Left colon (tissue), 2 donors: ENCODE data around the gene TMX3. TPM values are rescaled to one million over a fixed set of nuclear protein-coding genes. Genes with fewer than 3 reads are reported as not detected.

ENCODE experiments used
- ATAC-seq: fragments of 200-7000 bp; cut with Tn5 transposase; one replicate; pipeline ENCODE4 v1.9.1; 2020; ENCODE audit warnings: mild to moderate bottlenecking, moderate library complexity
- DNase-seq, 2 donors: peaks; one replicate each; pipeline ENCODE4 v3.0.0-alpha.2; 2020
- intact Hi-C, 2 donors: fragments of 100-400 bp; cut with DNase I in 1 of 2; cut with micrococcal nuclease in 1 of 2; formaldehyde crosslinking; loops; one replicate each; pipeline versions ENCODE4 v1.11.2 to v1.14.0; 2022; cut with DNase I, micrococcal nuclease
- total RNA-seq, 2 donors: library from RNA; stranded (reverse); fragmentation: NEBNext Ultra II Directional; extraction: Animal tissue kit (Norgen Biotek cat#: 25700); gene quantifications; one replicate each; pipeline ENCODE4 v1.2.1, GENCODE V29; 2021
- donor health status: DM: no; HTN: no; CAD: no.
- donor health status: DM: yes; HTN: yes; CAD: no.

TMX3 gene
- total RNA-seq, 2 donors from 2014 or later, result 26.4 to 32.6 TPM

GRCh38 chr18:68721681-68722583, 7.0 kb upstream of the TMX3 start:
- ATAC-seq, result no peak
- intact Hi-C loops, result no loop called here

GRCh38 chr18:68714366-68714711, 569 bp downstream of the TMX3 start:
- DNase-seq (no peak), ATAC-seq (peak; percentile 16)
- intact Hi-C loops, result no loop called here

More at GRCh38 chr18:68721681-68722583, 7.0 kb upstream of the TMX3 start:
- DNase-seq, result no peak

- intact Hi-C loops, result no loop called here
- DNase-seq, result no peak
Observed at GRCh38 chr18:68713796-68714195, 1.1 kb downstream of the TMX3 start.

GRCh38 chr18:68713131-68713530, 1.8 kb downstream of the TMX3 start:
- DNase-seq (no peak), ATAC-seq (no peak)
- intact Hi-C loops, result no loop called here

More at GRCh38 chr18:68713796-68714195, 1.1 kb downstream of the TMX3 start:
- no peak for ATAC-seq

GRCh38 chr18:68707646-68708045, 7.3 kb downstream of the TMX3 start:
- DNase-seq (no peak), ATAC-seq (no peak)
- intact Hi-C loops, result no loop called here

GRCh38 chr18:68705119-68705518, 9.8 kb downstream of the TMX3 start:
- intact Hi-C loops, result no loop called here
- DNase-seq, result no peak
- ATAC-seq, result no peak

GRCh38 chr18:68703326-68703725, 11.6 kb downstream of the TMX3 start:
- DNase-seq, result no peak
- no peak for ATAC-seq
- intact Hi-C loops, result no loop called here

GRCh38 chr18:68701353-68701752, 13.6 kb downstream of the TMX3 start:
- intact Hi-C loops, result no loop called here
- no peak for DNase-seq
- ATAC-seq, result no peak

GRCh38 chr18:68699043-68699442, 15.9 kb downstream of the TMX3 start:
- intact Hi-C loops, result no loop called here
- DNase-seq, result no peak
- no peak for ATAC-seq

- DNase-seq (no peak), ATAC-seq (no peak)
- intact Hi-C loops, result no loop called here
Observed at GRCh38 chr18:68696937-68697336, 18.0 kb downstream of the TMX3 start.

GRCh38 chr18:68694316-68694715, 20.6 kb downstream of the TMX3 start:
- DNase-seq, result no peak
- no peak for ATAC-seq
- intact Hi-C loops, result no loop called here

- DNase-seq (no peak), ATAC-seq (no peak)
- intact Hi-C loops, result no loop called here
Observed at GRCh38 chr18:68693091-68693815, 21.7 kb downstream of the TMX3 start.

- intact Hi-C loops, result no loop called here
- no peak for DNase-seq
- ATAC-seq, result no peak
Observed at GRCh38 chr18:68679528-68679927, 35.4 kb downstream of the TMX3 start.

- DNase-seq, result no peak
Observed at GRCh38 chr18:68676913-68677312, 38.0 kb downstream of the TMX3 start.

GRCh38 chr18:68667121-68667520, 47.8 kb downstream of the TMX3 start:
- ATAC-seq (no peak), DNase-seq (no peak)
- intact Hi-C loops, result no loop called here

More at GRCh38 chr18:68676913-68677312, 38.0 kb downstream of the TMX3 start:
- ATAC-seq, result no peak
- intact Hi-C loops, result no loop called here

GRCh38 chr18:68666381-68666780, 48.5 kb downstream of the TMX3 start:
- DNase-seq, result no peak
- intact Hi-C loops, result no loop called here
- ATAC-seq, result no peak

GRCh38 chr18:68665628-68666027, 49.3 kb downstream of the TMX3 start:
- DNase-seq (no peak), ATAC-seq (no peak)
- intact Hi-C loops, result no loop called here

GRCh38 chr18:68662754-68663153, 52.2 kb downstream of the TMX3 start:
- intact Hi-C loops, result no loop called here
- no peak for DNase-seq
- ATAC-seq, result no peak

- intact Hi-C loops, result no loop called here
- ATAC-seq, result no peak
- DNase-seq, result no peak
Observed at GRCh38 chr18:68660354-68661183, 54.3 kb downstream of the TMX3 start.
